ENCODE results near the gene TRMT44. TPM values are rescaled to one million over a fixed set of nuclear protein-coding genes. Genes with fewer than 3 reads are reported as not detected.

Gene TRMT44
- total RNA-seq, 1 donor from 2014 or later: 12.4 TPM

DNA sequence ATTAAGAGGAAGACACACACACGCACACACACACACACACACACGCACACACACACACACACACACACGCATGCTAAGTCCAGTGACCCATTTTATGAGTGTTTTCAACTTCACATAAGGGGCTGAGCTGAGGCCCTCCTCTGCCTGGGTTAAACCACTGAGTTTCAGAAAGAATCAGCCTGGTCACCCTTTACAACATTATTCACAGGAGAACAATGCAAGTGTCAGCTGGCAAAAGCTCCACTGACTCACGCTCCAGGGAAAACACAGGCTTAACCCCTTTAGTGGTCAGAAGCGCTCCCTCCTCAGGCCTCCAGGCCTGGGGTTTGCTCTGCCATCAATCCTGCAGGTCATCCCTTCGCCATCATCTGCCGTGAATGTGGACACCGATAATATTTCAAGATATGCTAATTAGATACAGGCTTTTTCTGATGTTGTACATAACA, 47.0 kb upstream of the TRMT44 start:
- Mint-ChIP-seq H3K9me3 (ENCODE audit: low read depth) (no peaks in the 10 kb centered on the region), H3K4me1 (ENCODE audit: low read depth) (peaks cover 33% of the 10 kb centered on the region), H3K4me3 (ENCODE audit: unreplicated experiment) (no peak overlapping the region), H3K36me3 (ENCODE audit: low read depth) (peaks cover 29% of the 10 kb centered on the region), H3K27ac (ENCODE audit: unreplicated experiment) (peak overlapping the region; percentile 82), H3K27me3 (ENCODE audit: low read depth) (no peaks in the 10 kb centered on the region)
- TF ChIP-seq, protein P1, sequence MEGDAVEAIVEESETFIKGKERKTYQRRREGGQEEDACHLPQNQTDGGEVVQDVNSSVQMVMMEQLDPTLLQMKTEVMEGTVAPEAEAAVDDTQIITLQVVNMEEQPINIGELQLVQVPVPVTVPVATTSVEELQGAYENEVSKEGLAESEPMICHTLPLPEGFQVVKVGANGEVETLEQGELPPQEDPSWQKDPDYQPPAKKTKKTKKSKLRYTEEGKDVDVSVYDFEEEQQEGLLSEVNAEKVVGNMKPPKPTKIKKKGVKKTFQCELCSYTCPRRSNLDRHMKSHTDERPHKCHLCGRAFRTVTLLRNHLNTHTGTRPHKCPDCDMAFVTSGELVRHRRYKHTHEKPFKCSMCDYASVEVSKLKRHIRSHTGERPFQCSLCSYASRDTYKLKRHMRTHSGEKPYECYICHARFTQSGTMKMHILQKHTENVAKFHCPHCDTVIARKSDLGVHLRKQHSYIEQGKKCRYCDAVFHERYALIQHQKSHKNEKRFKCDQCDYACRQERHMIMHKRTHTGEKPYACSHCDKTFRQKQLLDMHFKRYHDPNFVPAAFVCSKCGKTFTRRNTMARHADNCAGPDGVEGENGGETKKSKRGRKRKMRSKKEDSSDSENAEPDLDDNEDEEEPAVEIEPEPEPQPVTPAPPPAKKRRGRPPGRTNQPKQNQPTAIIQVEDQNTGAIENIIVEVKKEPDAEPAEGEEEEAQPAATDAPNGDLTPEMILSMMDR (IDR thresholded peaks at IDR 0.05): peak; percentile 39
- DNase-seq (ENCODE audit: low spot score): no peak

DNA sequence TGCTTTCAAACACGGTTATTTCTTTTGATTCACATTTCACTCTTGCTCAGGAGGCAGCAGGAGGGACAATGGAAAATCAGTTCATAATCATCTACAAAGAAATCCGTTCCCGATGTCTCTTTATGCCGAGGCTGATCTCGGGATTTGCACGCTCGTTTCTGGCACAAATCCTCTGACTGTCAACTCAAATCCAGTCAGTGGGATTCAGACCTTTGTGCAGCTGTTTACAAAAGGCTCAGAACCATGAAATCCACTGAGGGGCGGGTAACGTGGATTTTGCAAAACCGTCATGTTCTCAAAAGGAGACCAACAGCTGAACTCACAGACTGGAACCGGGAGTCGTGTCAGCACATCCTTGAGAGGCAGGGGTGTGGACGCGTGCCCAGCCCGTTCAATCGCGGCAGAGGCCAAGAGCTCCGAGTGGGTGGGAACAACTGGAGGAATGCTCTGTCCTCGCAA, 46.5 kb upstream of the TRMT44 start:
- TF ChIP-seq, protein P1 (IDR thresholded peaks at IDR 0.05): no peak
- no peak for DNase-seq (ENCODE audit: low spot score)
- H3K27ac Mint-ChIP-seq (ENCODE audit: unreplicated experiment): peak overlapping the region; percentile 82
- H3K4me1 Mint-ChIP-seq (ENCODE audit: low read depth): peaks cover 33% of the 10 kb centered on the region
- no peak overlapping the region for H3K4me3 Mint-ChIP-seq (ENCODE audit: unreplicated experiment)
- H3K27me3 Mint-ChIP-seq (ENCODE audit: low read depth): no peaks in the 10 kb centered on the region
- H3K36me3 Mint-ChIP-seq (ENCODE audit: low read depth): peaks cover 34% of the 10 kb centered on the region
- H3K9me3 Mint-ChIP-seq (ENCODE audit: low read depth): no peaks in the 10 kb centered on the region

DNA sequence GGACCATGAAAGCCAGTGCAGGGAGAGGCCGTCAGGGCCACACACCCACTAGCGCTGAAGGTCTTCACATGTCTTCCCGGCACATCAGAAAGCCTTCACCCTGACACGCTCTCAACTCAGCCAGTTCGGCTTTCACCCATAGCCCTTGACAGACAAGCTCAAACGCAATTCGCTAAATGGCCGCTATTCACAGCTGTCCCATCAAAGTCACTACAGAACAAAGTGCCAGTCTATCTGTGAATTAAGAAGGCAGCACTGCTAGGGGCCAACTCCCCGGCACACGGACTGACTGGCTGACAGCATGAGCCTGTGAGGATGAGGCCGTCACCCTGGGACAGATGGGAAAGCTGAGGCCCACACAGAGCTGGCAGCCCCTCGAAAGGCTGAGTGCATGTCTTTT, 45.8 kb upstream of the TRMT44 start:
- no peak overlapping the region for H3K4me3 Mint-ChIP-seq (ENCODE audit: unreplicated experiment)
- H3K9me3 Mint-ChIP-seq (ENCODE audit: low read depth): no peaks in the 10 kb centered on the region
- TF ChIP-seq, protein P1 (IDR thresholded peaks at IDR 0.05): no peak
- H3K4me1 Mint-ChIP-seq (ENCODE audit: low read depth): peaks cover 33% of the 10 kb centered on the region
- peaks cover 34% of the 10 kb centered on the region for H3K36me3 Mint-ChIP-seq (ENCODE audit: low read depth)
- DNase-seq (ENCODE audit: low spot score): no peak
- no peaks in the 10 kb centered on the region for H3K27me3 Mint-ChIP-seq (ENCODE audit: low read depth)
- no peak overlapping the region for H3K27ac Mint-ChIP-seq (ENCODE audit: unreplicated experiment)

DNA sequence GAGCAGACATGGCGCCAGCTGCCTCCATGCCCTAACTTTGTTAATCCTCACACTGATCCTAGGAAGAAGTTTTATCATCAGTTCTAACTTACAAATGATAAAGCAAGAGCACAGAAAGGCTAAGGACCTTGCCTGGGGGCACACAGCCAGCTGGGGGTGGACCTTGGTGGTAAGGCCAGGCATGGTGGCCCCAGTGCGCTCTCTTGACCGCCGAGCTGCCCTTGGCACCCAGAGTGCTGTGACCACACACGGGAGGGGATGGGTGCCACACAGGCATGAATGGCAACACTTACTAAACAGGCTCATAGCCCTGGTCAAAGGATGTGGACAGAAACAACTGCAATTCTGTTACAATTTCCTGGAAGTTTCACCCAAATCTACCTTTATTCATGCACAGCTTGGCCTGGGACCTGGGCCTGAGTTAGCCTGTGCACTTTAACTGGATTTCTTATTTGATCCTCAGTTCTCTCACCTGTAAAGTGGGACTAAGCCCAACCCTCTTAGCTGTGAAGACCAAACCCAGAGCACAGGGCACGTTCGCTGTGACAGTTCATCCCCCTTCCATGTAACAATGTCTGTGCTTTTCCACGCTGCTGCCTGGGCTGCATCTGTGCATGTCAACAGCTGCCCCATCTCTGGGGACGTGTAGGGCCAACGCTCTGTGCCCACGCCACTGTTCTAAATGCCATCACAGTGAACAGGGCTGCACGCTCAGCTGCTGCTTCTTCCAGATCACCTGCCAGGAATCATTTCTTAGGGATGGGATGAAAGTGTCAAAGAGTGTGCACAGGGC, 44.9 kb upstream of the TRMT44 start:
- no peaks in the 10 kb centered on the region for H3K9me3 Mint-ChIP-seq (ENCODE audit: low read depth)
- peaks cover 33% of the 10 kb centered on the region for H3K4me1 Mint-ChIP-seq (ENCODE audit: low read depth)
- peak; percentile 68 for DNase-seq (ENCODE audit: low spot score)
- no peaks in the 10 kb centered on the region for H3K27me3 Mint-ChIP-seq (ENCODE audit: low read depth)
- TF ChIP-seq, protein P1 (IDR thresholded peaks at IDR 0.05): no peak
- H3K4me3 Mint-ChIP-seq (ENCODE audit: unreplicated experiment): no peak overlapping the region
- H3K36me3 Mint-ChIP-seq (ENCODE audit: low read depth): peaks cover 31% of the 10 kb centered on the region
- H3K27ac Mint-ChIP-seq (ENCODE audit: unreplicated experiment): no peak overlapping the region

DNA sequence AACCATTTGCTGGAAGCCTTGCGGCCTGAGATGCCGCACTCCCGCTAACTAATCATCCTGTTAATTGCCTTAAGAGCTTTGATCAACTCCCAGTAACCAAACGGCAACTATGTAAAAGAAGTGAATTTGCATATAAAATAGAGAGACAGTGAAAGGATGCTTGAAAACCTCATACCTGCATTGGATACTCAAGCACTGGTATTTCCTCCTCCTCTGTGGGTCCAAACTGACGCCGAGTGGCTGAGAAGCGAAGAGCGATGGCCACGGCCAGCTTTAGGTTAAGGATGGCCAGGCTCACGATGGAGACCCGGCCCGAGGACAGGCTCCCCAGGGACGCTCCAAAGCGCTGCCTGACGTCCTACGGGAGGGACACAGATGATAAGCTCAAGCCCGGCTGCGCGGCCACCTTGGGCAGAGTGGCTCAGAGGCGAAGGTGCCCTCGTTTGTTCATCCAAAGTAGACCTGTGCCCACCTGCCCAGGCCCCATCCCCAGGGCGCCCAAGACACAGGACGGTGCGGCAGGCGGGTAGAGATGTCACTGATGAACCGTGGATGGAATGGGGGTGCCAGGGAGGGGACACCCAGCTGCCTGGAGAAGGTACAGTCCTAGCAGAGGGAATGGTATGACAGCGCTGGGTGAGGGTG, 43.7 kb upstream of the TRMT44 start:
- H3K27ac Mint-ChIP-seq (ENCODE audit: unreplicated experiment): no peak overlapping the region
- no peaks in the 10 kb centered on the region for H3K9me3 Mint-ChIP-seq (ENCODE audit: low read depth)
- peaks cover 27% of the 10 kb centered on the region for H3K36me3 Mint-ChIP-seq (ENCODE audit: low read depth)
- DNase-seq (ENCODE audit: low spot score): peak; percentile 68
- no peak overlapping the region for H3K4me3 Mint-ChIP-seq (ENCODE audit: unreplicated experiment)
- TF ChIP-seq, protein P1 (IDR thresholded peaks at IDR 0.05): no peak
- H3K27me3 Mint-ChIP-seq (ENCODE audit: low read depth): no peaks in the 10 kb centered on the region
- H3K4me1 Mint-ChIP-seq (ENCODE audit: low read depth): peaks cover 30% of the 10 kb centered on the region

Measured in chondrocyte (in vitro differentiated cells).